HT1080 (cell line): ENCODE results near the gene SLC2A11. TPM values are rescaled to one million over a fixed set of nuclear protein-coding genes. Genes with fewer than 3 reads are reported as not detected.
"Not testable (repeated sequence)": the region's sequence is repeated elsewhere in the genome, so short reads cannot be mapped to it uniquely, and the experiment has no call there.

Experiments used
- DNase-seq: peaks from one replicate; pipeline ENCODE4 v3.0.0-alpha.2; 2015; ENCODE audit warnings: low read depth
- total RNA-seq: library from RNA; depleted of rRNA; stranded (reverse); fragments of >200 nt; shearing (Covaris generic); gene quantifications from 2 replicates; pipeline ENCODE4 v1.2.3, GENCODE V29; 2014

The SLC2A11 gene
- total RNA-seq, 1 experiment from 2014 or later: 1.4 TPM

DNA sequence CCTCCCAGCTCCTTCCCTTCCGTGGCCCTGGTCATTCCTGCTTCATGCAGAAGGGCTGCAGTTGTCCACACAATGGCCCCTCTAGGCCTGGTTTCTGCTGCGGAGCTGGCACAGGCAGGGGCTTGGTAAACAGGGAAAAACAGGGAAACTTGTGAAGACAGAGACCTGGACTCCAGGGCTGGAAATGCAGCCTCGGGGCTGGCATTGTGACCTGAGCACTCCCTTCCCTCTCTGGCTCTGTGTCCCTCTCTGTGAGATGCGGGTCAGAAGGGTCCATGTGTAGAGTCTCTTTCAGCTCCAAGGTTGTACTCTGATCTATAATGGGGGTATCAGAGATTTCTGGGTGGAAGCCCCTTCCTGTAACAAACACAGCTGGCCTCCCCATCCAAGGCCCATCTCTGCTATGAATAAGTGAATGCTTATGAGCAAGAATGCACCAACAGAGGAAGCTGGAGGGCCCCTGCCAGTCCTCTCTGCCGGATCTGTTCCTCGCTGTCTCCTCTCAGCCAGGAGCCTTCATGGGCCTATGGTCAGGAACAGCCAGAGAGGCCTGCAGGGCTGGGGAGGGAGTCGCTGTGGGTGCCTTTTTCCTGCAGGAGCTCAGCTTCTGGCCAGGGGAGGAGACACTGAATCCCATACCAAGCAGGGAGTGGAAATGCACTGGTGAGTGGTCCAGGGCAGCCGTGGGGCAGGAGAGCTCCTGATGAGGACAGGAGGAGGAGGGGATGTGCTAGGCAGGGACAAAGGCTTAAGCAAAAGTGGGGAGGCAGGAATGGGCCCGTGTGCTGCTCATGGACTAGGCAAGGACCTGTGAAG is 12.2 kb upstream of the SLC2A11 start:
- no peak for DNase-seq

DNA sequence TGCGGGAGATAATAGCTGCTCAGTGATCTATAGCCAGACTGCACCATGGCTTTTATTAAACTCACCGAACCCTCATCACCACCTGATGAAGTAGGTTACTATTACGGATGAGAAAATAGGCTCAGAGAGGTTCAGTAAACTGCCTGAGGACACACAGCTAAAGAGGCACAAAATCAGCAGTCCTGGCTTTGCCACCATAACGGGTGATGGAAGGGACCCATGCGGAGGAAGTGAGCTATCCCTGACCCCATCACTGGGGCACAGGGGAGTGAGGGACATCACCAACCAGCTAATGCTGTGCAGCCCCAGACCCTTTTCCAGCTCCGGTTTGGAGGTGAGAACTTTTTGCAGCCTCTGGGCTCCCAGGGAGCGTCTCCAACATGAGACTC is 11.6 kb upstream of the SLC2A11 start:
- DNase-seq: no peak

DNA sequence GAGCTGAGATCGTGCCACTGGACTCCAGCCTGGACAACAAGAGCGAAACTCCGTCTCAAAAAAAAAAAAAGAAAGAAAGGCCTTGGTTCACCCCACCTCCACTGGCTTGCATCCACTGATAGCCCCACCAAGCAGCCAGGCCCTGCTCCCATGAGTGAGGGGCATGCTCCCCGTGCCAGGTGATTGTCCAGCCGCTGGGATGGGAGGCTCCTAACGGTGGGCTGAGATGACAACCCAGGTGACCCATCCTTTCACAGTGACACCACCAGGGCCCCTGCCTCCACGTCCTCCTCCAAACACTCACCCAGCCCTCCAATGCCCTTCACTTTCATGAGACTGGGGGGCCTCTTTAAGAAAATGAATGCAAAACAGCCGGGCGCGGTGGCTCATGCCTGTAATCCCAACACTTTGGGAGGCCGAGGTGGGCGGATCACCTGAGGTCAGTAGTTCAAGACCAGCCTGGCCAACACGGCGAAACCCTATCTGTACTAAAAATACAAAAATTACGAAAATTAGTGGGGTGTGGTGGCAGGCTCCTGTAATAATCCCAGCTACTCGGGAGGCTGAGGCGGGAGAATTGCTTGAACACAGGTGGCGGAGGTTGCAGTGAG is 10.3 kb upstream of the SLC2A11 start:
- no peak for DNase-seq

DNA sequence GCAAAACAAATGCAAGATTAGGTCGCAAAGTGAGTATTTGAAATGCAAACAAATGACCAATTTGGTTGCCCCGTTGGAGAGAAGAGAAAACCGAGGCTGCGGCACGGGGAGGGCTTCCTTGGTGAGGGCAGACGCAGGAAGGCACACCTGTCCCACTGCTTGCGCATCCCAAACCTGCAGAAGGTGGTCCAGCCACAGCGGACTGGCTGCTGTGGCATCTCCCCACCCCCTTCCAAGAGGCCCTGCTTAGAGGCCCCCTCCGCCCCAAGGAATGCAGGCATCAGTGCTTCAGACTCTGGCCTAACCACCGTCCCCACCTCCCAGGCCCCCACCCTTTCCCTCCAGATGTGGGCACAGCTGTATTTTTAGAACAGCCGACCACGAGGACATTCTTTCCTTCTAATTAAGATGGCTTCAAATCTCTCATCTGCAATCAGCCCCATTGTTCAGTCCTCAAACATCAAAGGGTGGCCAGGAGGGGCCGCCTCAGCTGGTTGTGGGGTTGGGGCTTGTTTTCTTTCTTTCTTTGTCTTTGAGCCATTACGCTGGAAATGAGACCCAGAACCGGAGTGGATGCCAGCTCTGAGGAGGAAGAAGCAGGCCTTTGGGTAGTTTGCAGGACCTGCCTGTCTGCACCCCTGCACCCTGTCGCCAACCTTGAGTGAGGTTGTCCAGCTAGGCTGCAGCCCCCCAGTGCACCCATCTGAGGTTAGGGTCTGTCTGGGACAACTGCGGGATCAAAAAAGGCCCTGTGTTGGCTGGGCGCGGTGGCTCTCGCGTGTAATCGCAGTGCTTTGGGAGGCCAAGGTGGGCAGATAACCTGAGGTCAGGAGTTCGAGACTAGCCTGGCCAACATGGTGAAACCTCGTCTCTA is 9.4 kb upstream of the SLC2A11 start:
- DNase-seq: no peak

DNA sequence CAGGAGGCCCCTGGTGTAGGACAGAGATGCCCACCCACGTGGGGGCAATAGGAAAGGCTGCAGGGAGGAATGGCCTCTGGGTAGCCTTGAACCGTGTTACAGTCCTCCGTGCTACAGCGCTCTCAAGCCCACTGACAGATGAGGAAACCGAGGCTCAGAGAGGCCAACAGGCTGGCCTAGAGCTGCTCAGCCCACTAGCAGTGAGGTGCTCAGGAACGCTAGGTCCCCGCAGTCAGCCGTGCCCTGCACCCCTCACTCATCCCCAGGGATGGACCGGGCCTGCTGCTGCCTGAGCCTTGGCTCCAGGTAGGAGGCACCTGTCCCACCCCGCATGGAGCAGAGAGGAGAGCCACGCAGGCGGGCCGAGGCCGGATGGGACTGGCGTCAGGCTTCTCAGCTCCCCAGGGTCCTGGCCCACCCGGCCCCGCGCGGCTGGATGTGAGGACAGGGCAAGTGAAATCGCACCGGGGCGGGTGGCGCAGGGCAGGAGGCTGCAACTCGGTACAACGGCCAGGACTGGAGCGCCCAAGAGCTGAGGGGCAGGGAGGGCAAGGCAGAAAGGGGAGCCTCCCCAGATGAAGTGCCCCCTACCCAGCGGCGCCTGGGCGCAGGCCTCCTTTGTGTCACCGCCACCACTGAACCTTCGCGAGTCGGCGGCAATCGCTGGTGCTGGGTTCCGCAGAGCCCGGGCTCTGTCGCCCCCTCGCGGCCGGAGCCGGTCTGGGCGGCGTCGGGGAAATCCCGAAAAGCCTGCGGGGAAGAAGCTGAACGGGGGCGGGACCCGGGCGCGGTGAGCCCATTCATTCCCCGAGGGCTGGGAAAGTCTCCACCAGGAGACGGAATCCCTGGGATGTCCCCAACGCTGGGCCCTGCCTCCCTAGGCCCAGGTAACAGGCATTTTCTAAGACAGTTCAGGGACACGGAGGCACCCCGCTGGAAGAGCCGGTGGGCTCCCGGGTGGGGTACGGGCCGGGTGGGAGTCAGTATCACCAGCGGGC is 8.4 kb upstream of the SLC2A11 start:
- DNase-seq: peak; percentile 72

DNA sequence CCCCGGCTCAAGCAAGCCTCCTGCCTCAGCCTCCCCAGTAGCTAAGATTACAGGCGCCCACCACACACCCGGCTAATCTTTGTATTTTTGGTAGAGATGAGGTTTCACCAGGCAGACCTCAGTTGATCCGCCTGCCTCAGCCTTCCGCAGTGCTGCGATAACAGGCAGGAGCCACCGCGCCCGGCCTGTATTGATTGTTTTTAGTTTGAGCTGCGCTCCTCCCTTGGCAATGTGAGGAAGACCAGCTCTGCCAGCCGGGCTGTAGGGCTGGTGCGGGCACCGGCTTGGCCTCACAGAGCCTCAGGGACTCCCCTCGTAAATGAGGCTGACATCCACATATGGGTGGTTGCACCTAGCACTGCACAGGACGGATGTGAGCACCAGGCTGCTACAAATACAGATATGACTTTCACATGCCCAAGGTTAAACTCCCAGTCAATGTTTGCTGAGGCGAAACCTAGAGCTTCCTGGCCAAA is 7.5 kb upstream of the SLC2A11 start:
- DNase-seq: no peak

DNA sequence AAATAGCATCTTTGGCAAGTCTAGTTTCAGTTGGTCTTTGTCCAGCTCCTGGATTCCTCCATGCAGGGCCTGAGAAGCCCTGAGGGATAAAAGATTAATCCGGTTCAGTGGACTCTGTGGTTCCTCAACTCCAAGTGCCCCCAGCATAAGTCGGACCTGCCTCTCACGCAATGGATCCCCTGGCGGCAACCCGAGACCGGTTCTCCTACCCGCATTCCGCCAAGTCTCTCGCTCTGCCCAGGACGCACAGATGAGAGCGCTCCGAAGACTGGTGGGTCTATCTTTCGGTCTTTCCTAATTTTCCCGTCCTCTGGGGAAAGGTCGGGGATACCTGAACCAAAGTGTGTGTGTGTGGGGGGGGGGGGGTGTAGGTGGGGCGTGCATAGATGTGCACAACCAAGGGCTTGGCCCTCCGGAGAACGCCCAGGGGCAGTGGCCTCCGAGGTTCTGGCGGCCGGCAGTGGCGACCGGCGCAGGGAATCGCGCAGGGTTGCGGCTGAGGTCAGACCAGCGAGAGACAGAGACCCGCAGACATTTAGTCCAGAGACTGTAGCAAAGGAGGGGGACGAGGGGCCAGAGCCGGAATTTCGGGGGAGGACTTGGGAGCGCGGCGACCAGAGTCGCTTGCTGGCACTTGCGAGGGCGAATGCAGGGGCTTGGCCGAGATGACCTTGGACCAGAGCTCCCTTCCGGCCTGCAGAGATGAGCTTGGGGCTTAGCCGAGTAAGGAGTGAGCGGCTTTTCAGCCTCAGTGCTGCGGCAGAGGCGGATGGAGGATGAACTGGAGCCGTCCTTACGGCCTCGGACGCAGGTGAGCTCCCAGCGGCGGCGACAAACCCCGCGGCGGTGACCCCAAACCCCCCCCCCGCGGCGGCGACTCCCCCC is 712 bp upstream of the SLC2A11 start:
- DNase-seq: no peak

DNA sequence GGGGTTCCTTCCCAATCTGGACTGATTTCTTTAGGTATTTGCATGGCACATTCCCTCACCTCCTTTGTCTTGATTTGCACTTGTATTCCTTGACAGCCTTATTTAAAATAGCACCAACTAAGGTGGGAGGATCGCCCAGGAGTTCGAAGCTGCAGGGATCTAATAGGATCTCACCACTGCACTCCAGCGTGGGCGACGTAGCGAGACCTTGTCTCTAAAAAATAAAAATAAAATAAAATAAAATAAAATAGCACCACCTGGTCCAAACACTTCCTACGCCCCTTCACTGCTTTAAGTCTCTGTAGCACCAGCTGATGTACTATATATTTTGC is 775 bp downstream of the SLC2A11 start:
- no peak for DNase-seq

DNA sequence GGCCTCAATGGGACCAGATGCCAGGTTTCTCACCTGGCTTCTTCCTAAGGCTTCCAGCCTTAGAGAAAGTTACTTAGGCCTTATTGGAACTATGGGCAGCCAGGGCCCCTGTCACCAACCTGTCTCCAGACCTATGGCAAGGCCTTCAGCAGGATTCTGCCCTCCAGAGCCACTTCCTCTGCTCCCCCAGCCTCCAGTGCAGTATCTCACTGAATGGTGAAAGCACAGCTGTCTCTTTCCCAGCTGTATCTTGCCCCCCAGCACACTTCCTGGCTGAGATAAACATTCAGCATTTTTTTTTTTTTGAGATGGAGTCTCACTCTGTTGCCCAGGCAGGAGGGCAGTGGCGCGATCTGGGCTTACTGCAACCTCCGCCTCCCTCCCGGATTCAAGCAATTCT is 1.5 kb downstream of the SLC2A11 start:
- no peak for DNase-seq

DNA sequence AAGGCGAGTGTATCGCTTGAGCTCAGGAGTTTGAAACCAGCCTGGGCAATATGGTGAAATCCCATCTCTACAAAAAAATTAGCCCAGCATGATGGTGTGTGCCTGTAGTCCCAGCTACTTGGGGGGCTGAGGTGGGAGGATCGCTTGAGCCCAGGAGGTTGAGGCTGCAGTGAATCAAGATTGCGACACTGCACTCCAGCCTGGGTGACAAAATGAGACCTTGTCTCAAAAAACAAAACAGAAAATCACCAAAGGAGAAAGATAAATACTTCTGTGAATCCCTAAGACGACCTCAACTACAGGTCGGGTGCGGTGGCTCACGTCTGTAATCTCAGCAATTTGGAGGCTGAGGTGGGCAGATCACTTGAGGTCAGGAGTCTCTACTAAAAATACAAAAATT is 2.5 kb downstream of the SLC2A11 start:
- DNase-seq: not testable (repeated sequence)

DNA sequence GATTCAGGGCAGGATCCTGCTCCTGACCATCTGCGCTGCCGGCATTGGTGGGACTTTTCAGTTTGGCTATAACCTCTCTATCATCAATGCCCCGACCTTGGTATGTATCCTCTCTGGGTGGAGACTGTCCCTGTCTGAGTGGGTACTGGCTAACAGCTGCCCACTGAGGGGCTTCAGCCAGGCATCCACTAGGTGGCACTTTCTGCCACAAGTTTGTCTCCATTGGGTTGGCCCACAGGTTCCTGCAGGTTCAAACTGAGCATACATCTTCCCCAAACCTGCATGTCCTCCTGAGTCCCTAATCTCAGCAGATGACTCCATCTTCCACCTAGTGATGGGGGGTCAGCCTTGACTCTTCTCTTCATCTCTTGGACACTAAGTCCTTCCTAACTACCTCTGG is 4.4 kb downstream of the SLC2A11 start:
- peak; percentile 47 for DNase-seq

DNA sequence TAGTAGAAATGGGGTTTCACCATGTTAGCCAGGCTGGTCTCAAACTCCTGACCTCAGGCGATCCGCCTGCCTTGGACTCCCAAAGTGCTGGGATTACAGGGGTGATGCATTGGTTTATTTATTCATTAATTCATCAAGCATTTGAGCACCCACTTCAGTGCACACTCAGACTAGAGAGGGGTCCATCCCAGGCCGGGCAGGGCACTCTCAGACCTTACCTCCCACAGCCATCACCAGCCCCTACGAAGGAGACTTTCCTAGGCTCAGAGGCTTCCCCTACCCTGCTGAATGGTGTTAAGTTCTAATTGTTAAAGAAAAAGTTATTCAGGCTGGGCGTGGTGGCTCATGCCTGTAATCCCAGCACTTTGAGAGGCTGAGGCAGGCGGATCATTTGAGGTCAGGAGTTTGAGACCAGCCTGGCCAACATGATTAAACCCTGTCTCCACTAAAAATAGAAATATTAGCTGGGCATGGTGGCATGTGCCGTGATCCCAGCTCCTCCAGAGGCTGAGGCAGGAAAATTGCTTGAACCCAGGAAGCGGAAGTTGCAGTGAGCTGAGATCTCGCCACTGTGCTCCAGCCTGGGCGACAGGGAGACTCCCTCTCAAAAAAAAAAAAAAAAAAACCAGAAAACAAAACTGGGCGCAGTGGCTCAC is 7.0 kb downstream of the SLC2A11 start:
- DNase-seq: not testable (repeated sequence)

DNA sequence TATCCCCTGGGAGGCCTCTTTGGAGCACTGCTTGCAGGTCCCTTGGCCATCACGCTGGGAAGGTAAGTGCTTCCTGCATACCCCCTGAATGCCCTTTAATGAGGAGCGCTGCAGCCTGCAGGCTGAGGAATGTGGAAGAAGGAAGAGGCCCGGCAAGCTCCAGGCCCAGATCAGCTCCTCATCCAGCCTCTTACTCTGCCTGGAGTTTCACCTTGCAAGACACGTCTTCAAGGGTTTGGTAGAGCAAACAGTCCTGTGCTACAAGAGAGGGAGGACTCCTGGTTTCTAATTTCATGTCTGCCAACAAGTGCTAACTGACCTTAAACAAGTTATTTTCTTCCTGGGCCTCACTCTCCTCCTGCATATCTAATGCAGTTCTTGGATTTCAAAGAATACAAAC is 10.9 kb downstream of the SLC2A11 start:
- DNase-seq: no peak

DNA sequence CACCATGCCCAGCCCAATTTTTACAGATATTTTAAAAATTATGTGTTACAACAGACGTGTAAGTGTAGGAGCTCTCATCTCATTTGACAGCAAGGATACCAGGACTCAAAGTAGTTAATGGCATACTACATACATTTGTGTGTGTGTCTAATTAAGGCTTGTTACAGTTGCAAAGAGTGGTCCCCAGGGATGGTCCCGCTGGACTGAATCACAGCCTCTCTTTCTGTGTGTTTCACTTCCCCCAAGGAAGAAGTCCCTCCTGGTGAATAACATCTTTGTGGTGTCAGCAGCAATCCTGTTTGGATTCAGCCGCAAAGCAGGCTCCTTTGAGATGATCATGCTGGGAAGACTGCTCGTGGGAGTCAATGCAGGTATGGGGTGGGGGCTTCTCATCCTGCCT is 17.2 kb downstream of the SLC2A11 start:
- no peak for DNase-seq

DNA sequence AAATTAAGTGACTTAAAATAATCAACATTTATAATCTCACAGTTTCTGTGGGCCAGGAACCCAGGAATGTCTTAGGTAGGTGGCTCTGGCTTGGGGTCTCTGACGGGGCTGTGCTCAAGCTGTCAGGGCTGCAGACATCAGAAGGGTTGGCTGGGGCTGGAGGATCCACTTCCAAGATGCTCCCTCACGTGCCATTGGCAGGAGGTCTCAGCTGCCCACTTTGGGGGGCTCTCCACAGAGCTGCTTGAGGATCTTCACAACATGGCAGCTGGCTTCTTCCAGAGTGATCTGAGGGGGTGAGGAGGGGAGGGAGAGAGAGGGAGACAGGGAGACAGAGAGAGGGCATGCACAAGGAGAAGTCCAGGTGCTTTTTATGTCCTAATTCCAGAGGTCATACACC is 18.1 kb downstream of the SLC2A11 start:
- no peak for DNase-seq

DNA sequence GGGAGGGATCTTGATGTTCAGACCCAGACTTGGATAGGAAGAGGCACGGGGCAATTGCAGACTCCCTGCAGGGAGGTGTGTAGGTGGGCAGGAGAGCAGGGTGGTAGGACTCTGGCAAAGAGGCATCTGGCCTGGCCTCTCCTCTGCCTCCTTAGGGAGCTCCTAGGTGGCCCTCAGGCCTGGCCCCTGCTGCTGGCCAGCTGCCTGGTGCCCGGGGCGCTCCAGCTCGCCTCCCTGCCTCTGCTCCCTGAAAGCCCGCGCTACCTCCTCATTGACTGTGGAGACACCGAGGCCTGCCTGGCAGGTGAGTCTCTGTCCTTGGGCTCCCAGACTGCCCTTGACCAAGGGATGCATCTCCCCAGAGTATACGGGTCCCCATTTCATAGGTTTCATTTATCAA is 19.9 kb downstream of the SLC2A11 start:
- DNase-seq: no peak

DNA sequence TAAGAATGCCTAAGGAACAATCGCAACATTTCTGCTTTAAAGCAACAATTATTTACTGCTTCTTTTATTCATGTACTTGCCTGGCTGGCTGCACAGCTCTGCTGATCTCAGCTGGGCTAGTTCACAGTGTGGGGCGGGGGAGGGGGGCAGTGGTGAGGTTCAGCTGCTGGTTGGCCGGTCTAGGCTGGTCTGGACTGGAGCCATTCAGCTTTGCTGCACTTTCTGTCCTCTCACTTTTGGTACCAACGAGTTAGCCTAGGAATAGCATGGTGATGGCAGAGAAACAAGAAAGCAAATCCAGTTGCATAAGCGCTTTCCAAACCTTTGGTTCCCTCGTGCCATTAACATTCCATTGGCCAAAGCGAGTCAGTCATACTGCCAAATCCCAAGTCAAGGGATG is 20.5 kb downstream of the SLC2A11 start:
- no peak for DNase-seq

DNA sequence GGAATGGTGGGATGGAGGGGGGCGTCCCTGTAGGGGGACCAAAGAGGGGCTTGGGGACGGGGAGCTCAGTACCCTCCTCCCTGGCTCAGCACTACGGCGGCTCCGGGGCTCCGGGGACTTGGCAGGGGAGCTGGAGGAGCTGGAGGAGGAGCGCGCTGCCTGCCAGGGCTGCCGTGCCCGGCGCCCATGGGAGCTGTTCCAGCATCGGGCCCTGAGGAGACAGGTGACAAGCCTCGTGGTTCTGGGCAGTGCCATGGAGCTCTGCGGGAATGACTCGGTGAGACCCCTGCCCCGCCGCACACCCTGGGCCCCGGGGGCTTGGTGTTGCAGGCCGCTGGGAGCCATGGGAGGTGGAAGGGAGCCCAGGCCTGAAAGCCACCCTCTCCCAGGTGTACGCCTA is 24.7 kb downstream of the SLC2A11 start:
- no peak for DNase-seq

DNA sequence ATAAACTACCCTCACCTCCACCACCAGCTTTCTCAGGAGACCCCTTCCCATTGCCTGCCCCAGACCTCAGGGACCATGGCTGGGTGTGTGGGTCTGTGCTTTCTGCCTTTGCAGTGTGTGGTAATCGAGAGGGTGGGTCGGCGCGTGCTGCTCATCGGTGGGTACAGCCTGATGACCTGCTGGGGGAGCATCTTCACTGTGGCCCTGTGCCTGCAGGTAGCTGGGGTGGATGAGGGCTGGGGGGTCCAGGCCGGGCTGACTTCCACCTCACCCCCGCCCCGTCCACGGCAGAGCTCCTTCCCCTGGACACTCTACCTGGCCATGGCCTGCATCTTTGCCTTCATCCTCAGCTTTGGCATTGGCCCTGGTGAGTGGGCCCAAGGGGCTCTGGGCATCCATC is 26.0 kb downstream of the SLC2A11 start:
- DNase-seq: no peak
